ENCODE data around the gene JAZF1.

GRCh38 chr7:28182071-28182471 lies 1.5 kb upstream of the JAZF1 start:
- TF ChIP-seq CTCF (IDR thresholded peaks at IDR 0.05; ENCODE audit: low read length) (no peak), EZH2 (IDR thresholded peaks at IDR 0.05; ENCODE audit: borderline replicate concordance, low read length) (no peak)

All from OCI-LY1 (cell line).